GM21723 (cell line): ENCODE measurements around the gene CCDC178.

ENCODE experiments used
- ATAC-seq: cut with Tn5 transposase; IDR thresholded peaks from one replicate; pipeline ENCODE4 v1.9.1; 2021; ENCODE audit warnings: mild to moderate bottlenecking, moderate library complexity; ENCODE audit not compliant: unreplicated experiment

Gene CCDC178

GRCh38 chr18:32891130-32891529, 549.4 kb downstream of the CCDC178 start:
- ATAC-seq, result no peak

GRCh38 chr18:32889615-32890593, 550.6 kb downstream of the CCDC178 start:
- ATAC-seq, result no peak

- no peak for ATAC-seq
These were observed 552.2 kb downstream of the CCDC178 start for GRCh38 chr18:32888306-32888705.
